H1 (cell line): Measurements from ENCODE around the gene CNTD1. TPM values are rescaled to one million over a fixed set of nuclear protein-coding genes. Genes with fewer than 3 reads are reported as not detected.

Experiments
- CTCF ChIA-PET: fragments of 300-600 bp; sonication (Branson Sonifier 250); formaldehyde crosslinking; loops from one replicate; lab custom pipeline; 2021; ENCODE audit not compliant: partially characterized antibody; lab: Charles Lee
- POLR2A ChIA-PET: fragments of 300-600 bp; sonication (Branson Sonifier 250); formaldehyde crosslinking; loops from one replicate; lab custom pipeline; 2021; ENCODE audit warnings: inconsistent platforms; ENCODE audit not compliant: partially characterized antibody; lab: Charles Lee
- DNase-seq, 2 experiments: peaks; one replicate each; pipeline versions ENCODE4 v3.0.0 to v3.0.0-alpha.2; 2010 to 2022; ENCODE audit warnings: low spot score in 2 of 2, low read depth in 1 of 2, mixed read lengths in 1 of 2
- FAIRE-seq: peaks from 2 replicates; lab custom pipeline; 2011; peaks lifted over from hg19 to GRCh38; lab: Jason Lieb, UNC
- H2AFZ ChIP-seq: 2 replicates; pipeline ENCODE4 v1.8.1; 2012; ENCODE audit warnings: low read length, inconsistent platforms
- H2AK5ac ChIP-seq: 2 replicates; pipeline ENCODE4 v1.6.1; 2013; ENCODE audit warnings: low read depth, low read length
- H2BK120ac ChIP-seq: replicated peaks from 2 replicates; pipeline ENCODE3; 2013; ENCODE audit warnings: low read depth, low read length, inconsistent platforms
- H2BK12ac ChIP-seq: 2 replicates; pipeline ENCODE4 v1.6.1; 2013; ENCODE audit warnings: low read depth, low read length
- H2BK15ac ChIP-seq: 2 replicates; pipeline ENCODE4 v1.6.1; 2013; ENCODE audit warnings: low read length
- H2BK20ac ChIP-seq: 2 replicates; pipeline ENCODE4 v1.6.1; 2013; ENCODE audit warnings: low read length
- H2BK5ac ChIP-seq: 2 replicates; pipeline ENCODE4 v1.6.1; 2013; ENCODE audit warnings: low read depth, low read length
- H3K14ac ChIP-seq: 2 replicates; pipeline ENCODE4 v1.6.1; 2013; ENCODE audit warnings: inconsistent platforms; ENCODE audit not compliant: insufficient read length
- H3K18ac ChIP-seq: 2 replicates; pipeline ENCODE4 v1.6.1; 2013; ENCODE audit warnings: low read length; ENCODE audit errors: extremely low read depth
- H3K23ac ChIP-seq: 2 replicates; pipeline ENCODE4 v1.6.1; 2013; ENCODE audit warnings: inconsistent platforms; ENCODE audit not compliant: insufficient read length
- H3K23me2 ChIP-seq: 2 replicates; pipeline ENCODE4 v1.6.1; 2013; ENCODE audit warnings: low read depth, low read length
- H3K27ac ChIP-seq: 2 replicates; pipeline ENCODE4 v1.6.1; 2011; ENCODE audit warnings: low read depth, low read length, inconsistent platforms
- H3K27me3 ChIP-seq, 4 experiments: replicated peaks in 1 of 4; 1 replicate in 1 of 4; 2 replicates in 3 of 4; pipeline versions ENCODE4 v1.6.1 to v1.8.1; 2011 to 2013; ENCODE audit warnings: low read length in 3 of 4, mild to moderate bottlenecking in 3 of 4, inconsistent platforms in 2 of 4, mixed read lengths in 2 of 4, moderate library complexity in 1 of 4; ENCODE audit not compliant: control insufficient read depth in 3 of 4, insufficient read depth in 3 of 4; ENCODE audit errors: extremely low read depth in 1 of 4
- H3K36me3 ChIP-seq, 4 experiments: 2 replicates each; pipeline versions ENCODE4 v1.6.1 to v1.8.1; 2011 to 2013; ENCODE audit warnings: mild to moderate bottlenecking in 4 of 4, low read length in 3 of 4, moderate library complexity in 2 of 4, control low read depth in 1 of 4, inconsistent platforms in 1 of 4; ENCODE audit not compliant: insufficient read depth in 4 of 4, control insufficient read depth in 2 of 4
- H3K4ac ChIP-seq: replicated peaks from 2 replicates; pipeline ENCODE3; 2013; ENCODE audit warnings: low read length, low read depth, mixed read lengths, inconsistent platforms; ENCODE audit not compliant: insufficient read length
- H3K4me1 ChIP-seq, 4 experiments: replicated peaks in 1 of 4; 1 replicate in 1 of 4; 2 replicates in 3 of 4; pipeline versions ENCODE4 v1.6.1 to v1.8.1; 2011 to 2013; ENCODE audit warnings: low read length in 3 of 4, inconsistent platforms in 2 of 4, mixed read lengths in 1 of 4; ENCODE audit not compliant: insufficient read depth in 4 of 4, control insufficient read depth in 3 of 4
- H3K4me2 ChIP-seq, 2 experiments: 2 replicates each; pipeline versions ENCODE4 v1.6.1 to v1.8.1; 2011 to 2013; ENCODE audit warnings: low read depth in 2 of 2, low read length in 2 of 2, control low read depth in 1 of 2, inconsistent platforms in 1 of 2, mild to moderate bottlenecking in 1 of 2; ENCODE audit not compliant: insufficient read depth in 1 of 2
- H3K4me3 ChIP-seq, 4 experiments: fragments of 200-600, 300-600 bp in 1 of 4; sonication (generic), shearing (Covaris generic), sonication (Bioruptor Twin) in 1 of 4; 2 replicates each; pipeline versions ENCODE4 v1.5.1 to v1.8.1; 2011 to 2016; ENCODE audit warnings: low read length in 4 of 4, low read depth in 3 of 4, control low read depth in 2 of 4, inconsistent platforms in 2 of 4, mild to moderate bottlenecking in 2 of 4, mixed read lengths in 1 of 4, moderate library complexity in 1 of 4; ENCODE audit not compliant: insufficient read depth in 2 of 4; ENCODE audit errors: extremely low read depth in 1 of 4
- H3K56ac ChIP-seq: replicated peaks from 2 replicates; pipeline ENCODE3; 2013; ENCODE audit warnings: low read depth, mild to moderate bottlenecking, mixed read lengths, low read length, inconsistent platforms; ENCODE audit not compliant: insufficient read length
- H3K79me1 ChIP-seq: 2 replicates; pipeline ENCODE4 v1.6.1; 2013; ENCODE audit warnings: low read depth, low read length, control low read depth
- H3K79me2 ChIP-seq, 2 experiments: 2 replicates each; pipeline versions ENCODE4 v1.6.1 to v1.8.1; 2012 to 2013; ENCODE audit warnings: low read length in 2 of 2, mild to moderate bottlenecking in 2 of 2, inconsistent platforms in 1 of 2; ENCODE audit not compliant: insufficient read depth in 2 of 2, control insufficient read depth in 1 of 2
- H3K9ac ChIP-seq, 4 experiments: replicated peaks in 1 of 4; 1 replicate in 1 of 4; 2 replicates in 3 of 4; pipeline versions ENCODE4 v1.6.1 to v1.8.1; 2011 to 2013; ENCODE audit warnings: low read depth in 3 of 4, low read length in 3 of 4, control low read depth in 2 of 4, mild to moderate bottlenecking in 2 of 4, moderate library complexity in 2 of 4, inconsistent platforms in 1 of 4; ENCODE audit errors: extremely low read depth in 1 of 4
- H3K9me3 ChIP-seq, 2 experiments: 2 replicates each; pipeline versions ENCODE4 v1.6.1 to v1.8.1; 2012 to 2013; ENCODE audit warnings: mild to moderate bottlenecking in 2 of 2, moderate library complexity in 2 of 2, control low read depth in 1 of 2, inconsistent platforms in 1 of 2, low read depth in 1 of 2, low read length in 1 of 2, mixed read lengths in 1 of 2; ENCODE audit not compliant: insufficient read depth in 2 of 2
- H4K20me1 ChIP-seq, 2 experiments: replicated peaks in 1 of 2; 2 replicates each; pipeline versions ENCODE3 to v1.8.1; 2011 to 2013; ENCODE audit warnings: inconsistent platforms in 2 of 2, low read length in 2 of 2, mild to moderate bottlenecking in 1 of 2; ENCODE audit not compliant: insufficient read depth in 2 of 2, control insufficient read depth in 1 of 2
- H4K5ac ChIP-seq: 2 replicates; pipeline ENCODE4 v1.6.1; 2013; ENCODE audit warnings: low read length, low read depth, mixed read lengths, inconsistent platforms; ENCODE audit not compliant: insufficient read length
- H4K8ac ChIP-seq: 2 replicates; pipeline ENCODE4 v1.8.0; 2013; ENCODE audit warnings: mild to moderate bottlenecking, moderate library complexity, low read length, inconsistent platforms; ENCODE audit not compliant: insufficient read depth; ENCODE audit errors: extremely low read depth
- H4K91ac ChIP-seq: replicated peaks from 2 replicates; pipeline ENCODE3; 2013; ENCODE audit warnings: low read length, mixed read lengths, inconsistent platforms; ENCODE audit not compliant: insufficient read length
- CEBPB ChIP-seq: IDR thresholded peaks from 2 replicates; pipeline ENCODE4 v1.6.1; 2012; ENCODE audit warnings: low read depth, low read length
- GABPA ChIP-seq: IDR thresholded peaks from 2 replicates; pipeline ENCODE4 v1.6.1; 2011; ENCODE audit warnings: mild to moderate bottlenecking, low read length, moderate library complexity, borderline replicate concordance; ENCODE audit not compliant: insufficient read depth
- SP2 ChIP-seq: IDR thresholded peaks from 2 replicates; pipeline ENCODE4 v1.6.1; 2012; ENCODE audit warnings: mild to moderate bottlenecking, low read length, inconsistent platforms
- TAF1 ChIP-seq: IDR thresholded peaks from 2 replicates; pipeline ENCODE4 v1.6.1; 2011; ENCODE audit warnings: mild to moderate bottlenecking, low read depth, low read length
- polyA plus RNA-seq, 7 experiments: library from polyadenylated mRNA; depleted of rRNA in 3 of 7; stranded (reverse) in 5 of 7; unstranded in 2 of 7; fragments of >200 nt in 5 of 7; fragments of 200-250 nt in 2 of 7; gene quantifications; 1 replicate in 5 of 7; 2 replicates in 1 of 7; 4 replicates in 1 of 7; pipeline versions ENCODE4 v1.2.1 to v1.2.3, GENCODE V29; 2011 to 2013; ENCODE audit warnings: missing spikeins in 2 of 7, mixed read lengths in 2 of 7
- total RNA-seq: library from RNA; stranded (reverse); fragmentation: NEBNext Ultra II Directional; extraction: Animal tissue kit (Norgen Biotek cat#: 25700); gene quantifications from 2 replicates; pipeline ENCODE4 v1.2.1, GENCODE V29; 2021

Gene CNTD1
- total and polyA plus RNA-seq, 2 of the 8 experiments (the other 6 are each of a cell fraction or from before 2014, with no cell fraction given): not detected

GRCh38 chr17:42830971-42831370 is 32.3 kb downstream of the CNTD1 start:
- no peak overlapping the region for H2BK120ac ChIP-seq
- peaks cover 0 to 14% (median 5%) of the 10 kb centered on the region in 4 experiments; a peak in 3 of 8 replicates for H3K36me3 ChIP-seq
- no peaks in the 10 kb centered on the region for H3K9me3 ChIP-seq
- ChIA-PET CTCF (interaction anchor here (4.2 kb wide), 1 partner anchor 10 kb away, joined by 45 read pairs; the partner anchor contains the start of gene BECN1), POLR2A (interaction anchor here (1.6 to 8.9 kb wide), 4 partner anchors 8 to 167 kb away, joined by 3 to 69 read pairs (median 5); partner anchors contain the start of gene BECN1)
- peaks cover 3 to 22% of the 10 kb centered on the region in 2 experiments for H3K79me2 ChIP-seq
- no peak overlapping the region for H3K4me2 ChIP-seq
- H2BK15ac ChIP-seq: no peak overlapping the region
- no peak overlapping the region for H3K27ac ChIP-seq
- no peak overlapping the region for H3K18ac ChIP-seq
- H4K20me1 ChIP-seq: no peaks in the 10 kb centered on the region
- TF ChIP-seq CEBPB (no peak), SP2 (no peak), GABPA (no peak), TAF1 (no peak)
- peaks cover 9% of the 10 kb centered on the region for H3K23me2 ChIP-seq
- H3K56ac ChIP-seq: no peak overlapping the region
- H3K4me3 ChIP-seq: no peak overlapping the region
- H3K4me1 ChIP-seq: peaks cover 0 to 2% (median 0%) of the 10 kb centered on the region in 4 experiments; a peak in 2 of 7 replicates
- no peak overlapping the region for H4K91ac ChIP-seq
- H3K14ac ChIP-seq: no peak overlapping the region
- H3K9ac ChIP-seq: no peak overlapping the region
- no peak overlapping the region for H4K5ac ChIP-seq
- FAIRE-seq (no peak), DNase-seq (no peak)
- no peak overlapping the region for H2BK20ac ChIP-seq
- H2BK12ac ChIP-seq: no peak overlapping the region
- no peak overlapping the region for H3K23ac ChIP-seq
- H2AFZ ChIP-seq: no peak overlapping the region
- no peak overlapping the region for H2AK5ac ChIP-seq
- no peak overlapping the region for H4K8ac ChIP-seq
- H3K27me3 ChIP-seq: no peaks in the 10 kb centered on the region
- H3K79me1 ChIP-seq: peaks cover 2% of the 10 kb centered on the region; the same call in 1 of the 2 replicates
- H3K4ac ChIP-seq: no peak overlapping the region
- no peak overlapping the region for H2BK5ac ChIP-seq
